ENCODE data around the gene IGFL1.

DNA sequence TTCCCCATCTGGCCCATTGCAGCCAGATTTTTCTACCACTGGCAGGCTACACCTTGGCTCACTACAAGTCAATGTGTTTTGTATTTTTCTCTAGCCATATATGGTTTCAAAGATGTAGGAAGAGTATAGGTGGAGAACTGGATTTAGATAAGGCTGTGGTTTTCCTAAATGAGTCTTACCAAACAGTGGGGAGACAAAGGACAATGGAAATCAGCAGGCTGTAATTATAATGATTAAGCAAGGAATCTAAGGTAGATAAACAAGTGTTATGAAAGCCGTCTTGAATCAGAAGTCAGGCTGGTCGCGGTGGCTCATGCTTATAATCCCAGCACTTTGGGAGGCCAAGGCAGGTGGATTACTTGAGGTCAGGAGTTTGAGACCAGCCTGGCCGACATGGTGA lies 11.2 kb downstream of the IGFL1 start:
- TF ChIP-seq CTCF (conservative IDR thresholded peaks at IDR 0.05; ENCODE audit: low read length) (no peak), EZH2phosphoT487 (IDR thresholded peaks at IDR 0.05; ENCODE audit: borderline replicate concordance) (no peak)
